ENCODE data around the gene ANTXRL. TPM values are rescaled to one million over a fixed set of nuclear protein-coding genes. Genes with fewer than 3 reads are reported as not detected.
"Not testable (repeated sequence)": the region's sequence is repeated elsewhere in the genome, so short reads cannot be mapped to it uniquely, and the experiment has no call there.

ANTXRL gene
- total RNA-seq, 1 donor from 2014 or later = not detected

GRCh38 chr10:46295350-46296010, 8.7 kb downstream of the ANTXRL start:
- DNase-seq = not testable (repeated sequence)

GRCh38 chr10:46296086-46296485, 9.3 kb downstream of the ANTXRL start:
- not testable (repeated sequence) for DNase-seq

GRCh38 chr10:46296641-46297141, 9.9 kb downstream of the ANTXRL start:
- DNase-seq = no peak

GRCh38 chr10:46297406-46298204, 10.8 kb downstream of the ANTXRL start:
- DNase-seq = no peak

- no peak for DNase-seq
Observed at GRCh38 chr10:46298477-46299285, 11.9 kb downstream of the ANTXRL start.

- DNase-seq = no peak
Observed at GRCh38 chr10:46299286-46299535, 12.4 kb downstream of the ANTXRL start.

GRCh38 chr10:46299536-46300369, 13.0 kb downstream of the ANTXRL start:
- DNase-seq = no peak

GRCh38 chr10:46300370-46300711, 13.5 kb downstream of the ANTXRL start:
- DNase-seq = not testable (repeated sequence)

GRCh38 chr10:46301056-46301645, 14.4 kb downstream of the ANTXRL start:
- DNase-seq = no peak

- DNase-seq = no peak
Observed at GRCh38 chr10:46301721-46302479, 15.1 kb downstream of the ANTXRL start.

- not testable (repeated sequence) for DNase-seq
Observed at GRCh38 chr10:46302765-46303352, 16.1 kb downstream of the ANTXRL start.

- DNase-seq = no peak
Observed at GRCh38 chr10:46304062-46304461, 17.3 kb downstream of the ANTXRL start.

- DNase-seq = not testable (repeated sequence)
Observed at GRCh38 chr10:46304671-46305070, 17.9 kb downstream of the ANTXRL start.

GRCh38 chr10:46305079-46305818, 18.5 kb downstream of the ANTXRL start:
- no peak for DNase-seq

- no peak for DNase-seq
Observed at GRCh38 chr10:46305986-46306385, 19.2 kb downstream of the ANTXRL start.

- DNase-seq = no peak
Observed at GRCh38 chr10:46306516-46307184, 19.9 kb downstream of the ANTXRL start.

- DNase-seq = no peak
Observed at GRCh38 chr10:46307281-46308112, 20.7 kb downstream of the ANTXRL start.

- DNase-seq = no peak
Observed at GRCh38 chr10:46308113-46308415, 21.3 kb downstream of the ANTXRL start.
